Central memory CD8-positive, alpha-beta T cell (primary cell): ENCODE data around the gene PRAMEF15.
"Not testable (repeated sequence)": the region's sequence is repeated elsewhere in the genome, so short reads cannot be mapped to it uniquely, and the experiment has no call there.

Experiments used
- ATAC-seq: fragments of 150-1000 bp; cut with Tn5 transposase; replicated peaks from 2 replicates; pipeline ENCODE4 v1.10.0; 2022; ENCODE audit warnings: mild to moderate bottlenecking, moderate FRiP score, moderate number of reproducible peaks; ENCODE audit not compliant: poor library complexity, severe bottlenecking; ENCODE audit errors: extremely low read depth
- DNase-seq, 2 donors: peaks; one replicate each; pipeline ENCODE4 v3.0.0; 2021; ENCODE audit warnings: low spot score in 2 of 2
- H3K27ac Mint-ChIP-seq: one replicate; pipeline ENCODE4 v1.8.0; 2022; ENCODE audit warnings: low read depth, mild to moderate bottlenecking, moderate library complexity, mixed read lengths
- H3K27me3 Mint-ChIP-seq: one replicate; pipeline ENCODE4 v1.8.0; 2022; ENCODE audit warnings: mixed read lengths
- H3K36me3 Mint-ChIP-seq: one replicate; pipeline ENCODE4 v1.8.0; 2022; ENCODE audit warnings: mild to moderate bottlenecking, moderate library complexity, mixed read lengths; ENCODE audit not compliant: insufficient read depth
- H3K4me1 Mint-ChIP-seq: one replicate; pipeline ENCODE4 v1.8.0; 2022; ENCODE audit warnings: mixed read lengths
- H3K4me3 Mint-ChIP-seq: one replicate; pipeline ENCODE4 v1.8.0; 2022; ENCODE audit warnings: mild to moderate bottlenecking, moderate library complexity, mixed read lengths
- H3K9me3 Mint-ChIP-seq: one replicate; pipeline ENCODE4 v1.8.0; 2022; ENCODE audit warnings: mixed read lengths

The PRAMEF15 gene

GRCh38 chr1:13315281-13315680 lies at the start of gene PRAMEF15:
PRAMEF15 (plus strand) TSS chr1:13315581; CDS start chr1:13318408, 2,827 bp downstream.
- ATAC-seq, DNase-seq, H3K4me3 Mint-ChIP-seq, H3K27ac Mint-ChIP-seq, H3K4me1 Mint-ChIP-seq, H3K9me3 Mint-ChIP-seq, H3K36me3 Mint-ChIP-seq, H3K27me3 Mint-ChIP-seq: not testable (repeated sequence)

DNA sequence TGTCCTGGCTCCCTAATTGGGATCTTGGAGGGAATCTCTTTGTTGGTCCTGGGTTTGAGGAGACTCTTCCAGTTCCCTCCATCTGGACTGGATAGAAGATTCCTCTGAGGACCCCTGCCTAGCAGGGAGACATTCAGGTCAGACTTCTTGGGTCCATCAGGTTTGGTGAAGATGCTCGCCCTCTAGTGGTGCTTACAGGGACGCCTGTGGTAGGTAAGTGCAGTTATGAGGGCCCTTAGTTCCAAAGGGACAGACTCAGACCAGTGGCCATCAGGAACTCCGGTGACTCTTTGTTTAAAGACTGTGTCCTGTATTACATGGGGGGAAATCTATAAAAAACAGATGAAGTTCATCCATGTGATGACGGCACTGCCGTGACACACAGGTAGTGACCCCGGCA lies 38.4 kb upstream of the PRAMEF15 start:
- H3K4me3 Mint-ChIP-seq, H3K4me1 Mint-ChIP-seq, ATAC-seq, H3K27ac Mint-ChIP-seq, H3K36me3 Mint-ChIP-seq, H3K9me3 Mint-ChIP-seq, DNase-seq, H3K27me3 Mint-ChIP-seq: not testable (repeated sequence)

- H3K4me1 Mint-ChIP-seq, H3K27ac Mint-ChIP-seq, H3K27me3 Mint-ChIP-seq, DNase-seq, H3K4me3 Mint-ChIP-seq, H3K9me3 Mint-ChIP-seq, H3K36me3 Mint-ChIP-seq, ATAC-seq: not testable (repeated sequence)
Measured at GRCh38 chr1:13279617-13280016, 35.8 kb upstream of the PRAMEF15 start.

DNA sequence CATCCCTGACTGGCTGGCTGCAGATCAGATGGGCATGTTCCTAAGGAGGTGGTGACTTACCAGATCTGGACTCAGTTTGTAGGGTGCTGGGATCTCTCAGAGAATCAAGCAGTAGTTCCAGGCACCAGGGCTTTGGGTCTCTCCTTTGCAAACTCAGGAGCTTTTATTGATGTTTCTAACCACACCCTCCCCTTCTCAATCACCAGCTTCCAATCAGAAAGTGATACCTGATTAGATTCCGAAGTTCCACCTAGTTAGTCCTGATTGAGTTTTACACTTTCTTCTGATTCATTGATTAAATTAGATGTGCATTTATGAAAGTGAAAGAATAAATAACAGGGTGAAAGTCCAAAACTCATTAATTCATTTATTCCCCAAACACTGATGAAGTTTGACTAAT lies 30.3 kb upstream of the PRAMEF15 start, which contains the start of gene PRAMEF8:
TSS of gene PRAMEF8 (minus strand) at position 101 of the 400 bp plus-strand sequence. CDS start 1,046 bp downstream, outside the sequence.
- not testable (repeated sequence) for H3K27me3 Mint-ChIP-seq, H3K4me3 Mint-ChIP-seq, H3K9me3 Mint-ChIP-seq, ATAC-seq, H3K27ac Mint-ChIP-seq, H3K36me3 Mint-ChIP-seq, H3K4me1 Mint-ChIP-seq, DNase-seq

DNA sequence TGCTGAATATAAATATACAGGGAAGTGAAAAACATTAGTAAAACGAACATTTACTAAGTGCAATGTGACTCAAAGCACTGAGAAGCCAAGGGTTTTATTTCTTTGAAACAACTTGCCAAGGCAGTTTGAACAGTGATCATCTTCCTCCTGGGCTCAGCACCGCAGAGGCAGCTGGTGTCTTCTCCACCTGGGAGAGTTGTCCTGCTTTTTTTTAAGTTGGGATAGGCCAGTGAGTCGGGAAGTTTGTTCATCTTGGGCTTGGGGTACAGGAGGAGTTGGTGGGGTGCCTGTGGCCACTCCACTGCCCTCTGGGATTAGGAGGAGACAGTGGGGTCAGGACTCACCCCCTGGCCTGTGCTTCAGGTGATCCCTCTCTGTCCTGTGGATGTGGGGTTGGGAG lies 26.4 kb upstream of the PRAMEF15 start:
- H3K27ac Mint-ChIP-seq, H3K4me1 Mint-ChIP-seq, DNase-seq, H3K4me3 Mint-ChIP-seq, H3K27me3 Mint-ChIP-seq, H3K9me3 Mint-ChIP-seq, H3K36me3 Mint-ChIP-seq, ATAC-seq: not testable (repeated sequence)

DNA sequence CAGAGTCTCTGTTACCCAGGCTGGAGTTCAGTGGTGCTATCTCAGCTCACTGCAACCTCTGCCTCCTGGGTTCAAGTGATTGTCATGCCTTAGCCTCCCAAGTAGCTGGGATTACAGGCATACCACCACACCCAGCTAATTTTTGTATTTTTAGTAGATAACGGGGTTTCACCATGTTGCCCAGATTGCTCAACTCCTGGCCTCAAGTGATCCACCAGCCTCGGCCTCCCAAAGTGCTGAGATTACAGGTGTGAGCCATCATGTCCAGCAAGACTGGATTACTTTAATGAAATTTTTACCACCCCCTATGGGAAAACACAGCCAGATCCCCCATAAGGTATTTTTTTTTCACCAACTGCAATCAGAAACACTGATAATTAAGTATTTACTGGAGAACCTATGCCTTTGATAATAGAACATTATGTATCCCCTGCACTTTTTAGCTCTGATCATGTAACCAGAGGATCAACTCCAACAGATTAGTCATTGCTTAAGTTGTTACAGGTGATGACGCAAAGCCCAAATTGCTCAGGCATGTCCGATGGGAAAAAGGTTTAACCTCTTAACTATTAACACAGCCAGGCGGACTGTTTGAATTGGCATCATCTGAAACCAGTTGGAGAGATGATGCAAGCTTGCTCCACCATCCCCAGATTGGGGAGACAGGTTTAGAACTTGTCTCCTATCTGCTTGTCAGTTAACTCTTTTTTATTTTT lies 18.0 kb upstream of the PRAMEF15 start:
- not testable (repeated sequence) for H3K4me3 Mint-ChIP-seq, H3K4me1 Mint-ChIP-seq, H3K36me3 Mint-ChIP-seq, H3K9me3 Mint-ChIP-seq, DNase-seq, H3K27me3 Mint-ChIP-seq, ATAC-seq, H3K27ac Mint-ChIP-seq

DNA sequence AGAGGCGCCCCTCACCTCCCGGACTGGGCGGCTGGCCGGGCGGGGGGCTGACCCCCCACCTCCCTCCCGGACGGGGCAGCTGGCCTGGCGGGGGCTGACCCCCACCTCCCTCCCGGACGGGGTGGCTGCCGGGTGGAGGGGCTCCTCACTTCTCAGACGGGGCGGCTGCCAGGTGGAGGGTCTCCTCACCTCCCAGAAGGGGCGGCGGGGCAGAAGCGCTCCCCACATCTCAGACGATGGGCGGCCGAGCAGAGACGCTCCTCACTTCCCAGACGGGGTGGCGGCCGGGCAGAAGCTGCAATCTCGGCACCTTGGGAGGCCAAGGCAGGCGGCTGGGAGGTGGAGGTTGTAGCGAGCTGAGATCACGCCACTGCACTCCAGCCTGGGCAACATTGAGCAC lies 16.7 kb upstream of the PRAMEF15 start:
- not testable (repeated sequence) for H3K27me3 Mint-ChIP-seq, H3K9me3 Mint-ChIP-seq, H3K27ac Mint-ChIP-seq, ATAC-seq, H3K4me3 Mint-ChIP-seq, H3K36me3 Mint-ChIP-seq, DNase-seq, H3K4me1 Mint-ChIP-seq

DNA sequence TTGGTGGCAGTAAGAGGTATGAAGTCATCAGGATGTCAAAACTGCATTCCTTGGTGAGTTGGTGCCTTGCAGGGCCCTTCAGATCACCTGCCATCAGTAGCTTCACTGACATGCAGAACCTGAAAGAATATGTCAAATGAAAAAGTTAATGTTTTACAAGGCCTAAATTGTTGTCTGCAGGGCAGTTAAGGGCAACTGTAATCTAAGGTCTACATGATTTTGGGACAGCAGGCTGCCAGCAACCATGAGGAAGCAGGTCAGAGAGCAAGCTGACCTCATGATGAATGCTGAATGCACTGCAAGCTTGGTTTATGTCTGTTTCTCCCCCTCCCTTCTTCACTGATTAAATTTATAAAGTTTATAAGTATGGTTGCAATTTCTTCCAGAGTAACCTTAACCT lies 13.2 kb upstream of the PRAMEF15 start:
- H3K27me3 Mint-ChIP-seq, H3K27ac Mint-ChIP-seq, ATAC-seq, H3K9me3 Mint-ChIP-seq, DNase-seq, H3K4me3 Mint-ChIP-seq, H3K36me3 Mint-ChIP-seq, H3K4me1 Mint-ChIP-seq: not testable (repeated sequence)

DNA sequence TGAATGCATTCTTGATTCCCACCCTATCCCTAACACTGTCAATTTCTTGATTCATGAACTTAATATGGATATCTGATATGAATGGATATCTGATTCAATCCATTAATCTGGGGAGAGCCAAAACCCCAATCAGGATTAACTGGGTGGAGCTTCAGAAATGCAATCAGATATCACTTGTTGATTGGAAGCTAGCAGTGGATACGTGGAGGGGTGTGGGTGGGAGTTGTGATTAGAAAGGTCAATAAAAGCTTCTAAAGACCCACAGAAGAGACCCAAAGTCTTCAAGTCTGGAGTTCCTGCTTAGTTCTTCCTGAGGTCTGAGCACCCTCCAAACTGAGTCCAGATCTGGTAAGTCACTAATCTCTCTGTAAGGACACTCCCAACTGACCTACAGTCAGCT lies 12.1 kb upstream of the PRAMEF15 start, which contains the start of gene PRAMEF33:
TSS of gene PRAMEF33 (plus strand) at position 301 of the 400 bp plus-strand sequence. CDS start 2,416 bp downstream, outside the sequence.
- H3K27ac Mint-ChIP-seq, ATAC-seq, H3K4me1 Mint-ChIP-seq: not testable (repeated sequence)

DNA sequence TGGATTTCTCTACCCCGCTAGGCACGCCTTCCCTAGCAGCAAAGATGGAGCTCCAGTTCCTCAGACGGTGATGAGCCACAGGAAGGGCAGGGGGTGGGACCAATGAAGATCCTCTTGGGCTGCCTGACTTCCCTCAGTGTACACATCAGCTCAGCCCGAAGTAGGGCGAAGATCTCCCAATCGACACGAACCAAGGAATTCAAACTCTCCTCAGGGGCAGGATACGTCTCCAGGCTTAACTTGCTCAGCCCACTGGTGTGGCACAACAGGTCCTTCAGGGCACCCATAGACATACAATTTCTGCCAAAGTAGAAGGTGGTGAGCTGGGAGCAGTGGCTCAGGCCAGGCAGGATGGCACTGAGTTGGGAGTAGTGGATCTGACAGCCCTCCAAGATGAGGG lies 27.1 kb downstream of the PRAMEF15 start:
- H3K4me1 Mint-ChIP-seq, DNase-seq, ATAC-seq, H3K9me3 Mint-ChIP-seq, H3K27ac Mint-ChIP-seq, H3K27me3 Mint-ChIP-seq, H3K4me3 Mint-ChIP-seq, H3K36me3 Mint-ChIP-seq: not testable (repeated sequence)

More for the DNA sequence above, 12.1 kb upstream of the PRAMEF15 start, which contains the start of gene PRAMEF33:
- not testable (repeated sequence) for H3K27me3 Mint-ChIP-seq, H3K36me3 Mint-ChIP-seq, H3K4me3 Mint-ChIP-seq, H3K9me3 Mint-ChIP-seq, DNase-seq

DNA sequence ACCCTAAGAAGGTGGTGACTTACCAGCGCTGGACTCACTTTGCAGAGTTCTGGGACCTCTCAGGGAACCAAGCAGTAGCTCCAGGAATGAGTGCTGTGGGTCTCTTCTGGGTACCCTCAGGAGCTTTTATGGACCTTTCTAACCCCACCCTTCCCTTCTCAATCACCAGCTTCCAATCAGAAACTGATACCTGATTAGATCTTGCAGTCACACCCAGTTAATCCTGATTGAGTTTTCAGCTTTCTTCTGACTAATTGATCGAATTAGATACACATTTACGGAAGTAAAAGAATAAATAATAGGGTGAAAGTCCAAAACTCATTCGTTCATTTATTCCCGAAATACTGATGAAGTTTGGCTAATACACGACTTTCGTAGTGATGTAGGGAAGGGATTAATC lies 31.7 kb downstream of the PRAMEF15 start, which contains the start of gene PRAMEF14:
TSS of gene PRAMEF14 (minus strand) at position 101 of the 400 bp plus-strand sequence. CDS start 1,820 bp downstream, outside the sequence.
- H3K4me1 Mint-ChIP-seq, DNase-seq, H3K9me3 Mint-ChIP-seq, H3K27me3 Mint-ChIP-seq, H3K36me3 Mint-ChIP-seq, ATAC-seq, H3K4me3 Mint-ChIP-seq, H3K27ac Mint-ChIP-seq: not testable (repeated sequence)

GRCh38 chr1:13353476-13353875 lies 38.1 kb downstream of the PRAMEF15 start:
- H3K27me3 Mint-ChIP-seq, DNase-seq, H3K4me1 Mint-ChIP-seq, H3K9me3 Mint-ChIP-seq, H3K4me3 Mint-ChIP-seq, H3K36me3 Mint-ChIP-seq, ATAC-seq, H3K27ac Mint-ChIP-seq: not testable (repeated sequence)

DNA sequence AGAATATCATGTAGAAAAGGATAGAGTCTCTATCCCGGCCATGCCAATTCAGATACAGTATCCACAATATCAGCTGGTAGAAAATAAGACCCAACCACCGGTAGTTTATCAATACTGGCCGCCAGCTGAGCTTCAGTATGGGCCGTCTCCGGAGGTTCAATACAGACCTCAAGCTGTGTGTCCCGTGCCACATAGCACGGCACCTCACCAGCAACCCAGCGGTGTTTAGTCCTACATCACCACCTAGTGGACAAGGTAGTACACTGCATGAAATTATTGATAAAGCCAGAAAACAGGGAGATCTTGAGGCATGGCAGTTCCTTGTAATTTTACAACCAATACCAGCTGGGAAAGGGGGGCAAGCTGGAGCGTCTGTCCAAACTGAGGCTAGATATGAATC lies 39.1 kb downstream of the PRAMEF15 start:
- not testable (repeated sequence) for H3K4me1 Mint-ChIP-seq, H3K36me3 Mint-ChIP-seq, H3K27ac Mint-ChIP-seq, H3K4me3 Mint-ChIP-seq, H3K27me3 Mint-ChIP-seq, H3K9me3 Mint-ChIP-seq, DNase-seq, ATAC-seq
